ENCODE data around the gene PHF21A.

DNA sequence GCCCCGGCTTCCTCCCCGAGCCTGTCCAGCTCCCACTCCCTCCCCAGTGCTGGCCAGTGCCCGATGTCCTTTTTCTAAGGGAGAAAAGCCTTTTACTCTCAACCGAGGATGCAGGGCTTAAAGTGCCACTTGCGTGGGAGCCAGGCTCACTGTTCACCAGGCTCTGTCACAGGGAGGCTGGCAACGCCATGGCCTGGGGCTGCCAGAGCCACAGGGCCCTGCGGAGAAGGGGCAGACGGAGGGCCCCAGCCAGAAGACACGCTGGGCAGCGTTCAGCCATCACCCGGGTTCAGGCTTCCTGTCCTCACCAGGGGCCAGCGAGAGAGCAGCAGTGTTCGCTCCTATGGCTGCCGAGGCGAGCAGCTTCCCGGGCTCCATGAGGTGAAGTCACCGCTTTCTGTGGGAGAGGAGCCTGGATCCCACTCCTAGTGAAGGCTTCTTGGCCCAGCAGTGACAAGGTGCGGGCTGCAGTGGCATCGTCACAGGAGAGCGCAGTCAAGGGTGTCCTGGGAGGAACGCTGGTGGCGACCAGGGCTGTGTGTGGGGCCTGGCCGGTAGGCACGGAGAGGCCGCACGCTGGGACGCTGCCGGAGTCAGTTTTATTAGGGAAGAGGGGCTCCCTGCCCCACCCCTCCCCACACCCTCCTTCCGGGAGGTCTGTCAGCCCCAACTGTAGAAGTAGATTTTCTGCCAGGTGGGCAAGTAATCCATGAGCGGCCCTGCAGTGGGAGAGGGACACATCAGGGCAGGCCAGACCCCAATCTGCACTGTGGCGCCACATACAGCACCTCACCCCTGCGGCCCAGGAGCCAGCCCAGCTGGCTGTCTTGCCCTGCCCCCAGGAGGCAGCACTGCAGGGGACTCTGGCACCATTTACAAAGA is 211.4 kb downstream of the PHF21A start:
- TF ChIP-seq, protein P1, sequence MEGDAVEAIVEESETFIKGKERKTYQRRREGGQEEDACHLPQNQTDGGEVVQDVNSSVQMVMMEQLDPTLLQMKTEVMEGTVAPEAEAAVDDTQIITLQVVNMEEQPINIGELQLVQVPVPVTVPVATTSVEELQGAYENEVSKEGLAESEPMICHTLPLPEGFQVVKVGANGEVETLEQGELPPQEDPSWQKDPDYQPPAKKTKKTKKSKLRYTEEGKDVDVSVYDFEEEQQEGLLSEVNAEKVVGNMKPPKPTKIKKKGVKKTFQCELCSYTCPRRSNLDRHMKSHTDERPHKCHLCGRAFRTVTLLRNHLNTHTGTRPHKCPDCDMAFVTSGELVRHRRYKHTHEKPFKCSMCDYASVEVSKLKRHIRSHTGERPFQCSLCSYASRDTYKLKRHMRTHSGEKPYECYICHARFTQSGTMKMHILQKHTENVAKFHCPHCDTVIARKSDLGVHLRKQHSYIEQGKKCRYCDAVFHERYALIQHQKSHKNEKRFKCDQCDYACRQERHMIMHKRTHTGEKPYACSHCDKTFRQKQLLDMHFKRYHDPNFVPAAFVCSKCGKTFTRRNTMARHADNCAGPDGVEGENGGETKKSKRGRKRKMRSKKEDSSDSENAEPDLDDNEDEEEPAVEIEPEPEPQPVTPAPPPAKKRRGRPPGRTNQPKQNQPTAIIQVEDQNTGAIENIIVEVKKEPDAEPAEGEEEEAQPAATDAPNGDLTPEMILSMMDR (conservative IDR thresholded peaks at IDR 0.05; ENCODE audit: low read length), result no peak
- no peak for TF ChIP-seq EZH2phosphoT487 (IDR thresholded peaks at IDR 0.05; ENCODE audit: borderline replicate concordance, low read depth, low read length)
